ENCODE results near the gene HSD17B12.

DNA sequence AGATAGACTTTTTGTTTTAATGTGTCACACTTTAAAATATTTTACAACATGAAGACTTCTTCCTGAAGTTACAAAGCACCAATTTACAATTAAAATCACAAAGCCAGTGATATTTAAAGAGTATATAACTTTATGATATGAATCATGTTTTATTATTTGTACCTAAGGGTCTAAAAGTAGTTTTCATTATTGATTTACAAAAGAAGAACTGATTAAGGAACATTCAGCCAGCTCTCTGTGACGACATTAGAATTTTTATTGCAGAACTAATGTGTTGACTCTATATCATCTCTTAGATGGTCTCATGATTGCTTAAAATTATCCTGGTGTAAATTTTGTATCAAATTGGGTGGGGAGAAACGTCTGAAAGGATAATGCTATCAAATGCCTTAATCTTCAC is 117.3 kb downstream of the HSD17B12 start:
- no peak for TF ChIP-seq POLR2AphosphoS5 (IDR thresholded peaks at IDR 0.05; ENCODE audit: low read depth, low read length)
- TF ChIP-seq, protein P1, sequence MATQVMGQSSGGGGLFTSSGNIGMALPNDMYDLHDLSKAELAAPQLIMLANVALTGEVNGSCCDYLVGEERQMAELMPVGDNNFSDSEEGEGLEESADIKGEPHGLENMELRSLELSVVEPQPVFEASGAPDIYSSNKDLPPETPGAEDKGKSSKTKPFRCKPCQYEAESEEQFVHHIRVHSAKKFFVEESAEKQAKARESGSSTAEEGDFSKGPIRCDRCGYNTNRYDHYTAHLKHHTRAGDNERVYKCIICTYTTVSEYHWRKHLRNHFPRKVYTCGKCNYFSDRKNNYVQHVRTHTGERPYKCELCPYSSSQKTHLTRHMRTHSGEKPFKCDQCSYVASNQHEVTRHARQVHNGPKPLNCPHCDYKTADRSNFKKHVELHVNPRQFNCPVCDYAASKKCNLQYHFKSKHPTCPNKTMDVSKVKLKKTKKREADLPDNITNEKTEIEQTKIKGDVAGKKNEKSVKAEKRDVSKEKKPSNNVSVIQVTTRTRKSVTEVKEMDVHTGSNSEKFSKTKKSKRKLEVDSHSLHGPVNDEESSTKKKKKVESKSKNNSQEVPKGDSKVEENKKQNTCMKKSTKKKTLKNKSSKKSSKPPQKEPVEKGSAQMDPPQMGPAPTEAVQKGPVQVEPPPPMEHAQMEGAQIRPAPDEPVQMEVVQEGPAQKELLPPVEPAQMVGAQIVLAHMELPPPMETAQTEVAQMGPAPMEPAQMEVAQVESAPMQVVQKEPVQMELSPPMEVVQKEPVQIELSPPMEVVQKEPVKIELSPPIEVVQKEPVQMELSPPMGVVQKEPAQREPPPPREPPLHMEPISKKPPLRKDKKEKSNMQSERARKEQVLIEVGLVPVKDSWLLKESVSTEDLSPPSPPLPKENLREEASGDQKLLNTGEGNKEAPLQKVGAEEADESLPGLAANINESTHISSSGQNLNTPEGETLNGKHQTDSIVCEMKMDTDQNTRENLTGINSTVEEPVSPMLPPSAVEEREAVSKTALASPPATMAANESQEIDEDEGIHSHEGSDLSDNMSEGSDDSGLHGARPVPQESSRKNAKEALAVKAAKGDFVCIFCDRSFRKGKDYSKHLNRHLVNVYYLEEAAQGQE (IDR thresholded peaks at IDR 0.05; ENCODE audit: insufficient read depth in 1 of 2, low read depth in 2 of 2, low read length in 1 of 2), result no peak

Data from Panc1 (cell line).